Loucy (cell line): Measurements from ENCODE around the gene TJP3.

Experiments used
- EZH2phosphoT487 ChIP-seq: fragments of 200-600 bp; IDR thresholded peaks from 2 replicates; pipeline ENCODE4 v1.6.1; 2018; ENCODE audit warnings: antibody characterized with exemption, mild to moderate bottlenecking, moderate library complexity, borderline replicate concordance
- TF ChIP-seq, protein P1 (sequence below): fragments of 200-600 bp; sonication (generic); conservative IDR thresholded peaks from 2 replicates; pipeline ENCODE4 v1.5.1; 2014; ENCODE audit warnings: mild to moderate bottlenecking, antibody characterized with exemption, low read length

DNA sequence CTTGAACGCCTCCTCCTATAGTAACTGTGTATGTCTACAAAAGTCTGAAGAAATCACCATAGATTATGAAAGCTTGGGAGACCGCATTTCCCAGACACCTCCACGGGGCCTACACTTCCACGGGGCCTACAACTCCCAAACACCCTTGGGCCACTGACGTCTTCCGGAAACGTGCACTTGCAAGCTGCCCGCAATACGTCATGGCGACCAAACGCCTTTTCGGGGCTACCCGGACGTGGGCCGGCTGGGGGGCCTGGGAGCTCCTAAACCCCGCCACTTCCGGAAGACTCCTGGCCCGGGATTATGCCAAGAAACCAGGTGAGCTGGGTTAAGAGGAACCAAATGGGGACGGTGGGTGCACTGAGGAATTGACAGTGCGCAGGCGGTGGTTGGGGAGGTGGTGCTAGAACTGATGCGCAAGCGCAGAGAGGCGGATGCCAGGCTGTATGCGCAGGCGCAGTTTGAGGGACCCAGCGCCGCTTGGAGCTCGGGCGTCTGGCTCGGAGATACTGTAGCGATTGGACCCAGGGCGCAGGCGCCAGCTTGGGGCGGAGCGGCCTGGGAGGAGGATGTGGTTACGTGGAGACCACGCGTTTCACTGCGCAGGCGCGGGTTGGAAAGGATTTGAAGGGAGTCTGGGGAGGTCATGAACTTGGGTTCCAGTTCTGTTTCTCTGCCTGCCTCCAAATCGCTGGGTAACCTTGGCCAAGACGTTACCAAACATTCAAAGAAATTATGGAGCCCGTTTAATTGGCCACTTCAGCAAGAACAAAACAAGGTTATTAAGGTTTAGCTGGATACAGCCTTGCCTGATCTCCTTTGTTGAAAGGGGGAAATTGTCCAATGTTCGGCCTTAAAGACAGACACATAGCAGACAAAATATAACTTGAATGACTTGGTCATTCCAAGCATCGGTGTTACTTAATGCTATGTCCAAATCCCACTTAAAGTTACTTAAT is 54.6 kb downstream of the TJP3 start, which contains the start of gene MRPL54:
- TF ChIP-seq, protein P1, sequence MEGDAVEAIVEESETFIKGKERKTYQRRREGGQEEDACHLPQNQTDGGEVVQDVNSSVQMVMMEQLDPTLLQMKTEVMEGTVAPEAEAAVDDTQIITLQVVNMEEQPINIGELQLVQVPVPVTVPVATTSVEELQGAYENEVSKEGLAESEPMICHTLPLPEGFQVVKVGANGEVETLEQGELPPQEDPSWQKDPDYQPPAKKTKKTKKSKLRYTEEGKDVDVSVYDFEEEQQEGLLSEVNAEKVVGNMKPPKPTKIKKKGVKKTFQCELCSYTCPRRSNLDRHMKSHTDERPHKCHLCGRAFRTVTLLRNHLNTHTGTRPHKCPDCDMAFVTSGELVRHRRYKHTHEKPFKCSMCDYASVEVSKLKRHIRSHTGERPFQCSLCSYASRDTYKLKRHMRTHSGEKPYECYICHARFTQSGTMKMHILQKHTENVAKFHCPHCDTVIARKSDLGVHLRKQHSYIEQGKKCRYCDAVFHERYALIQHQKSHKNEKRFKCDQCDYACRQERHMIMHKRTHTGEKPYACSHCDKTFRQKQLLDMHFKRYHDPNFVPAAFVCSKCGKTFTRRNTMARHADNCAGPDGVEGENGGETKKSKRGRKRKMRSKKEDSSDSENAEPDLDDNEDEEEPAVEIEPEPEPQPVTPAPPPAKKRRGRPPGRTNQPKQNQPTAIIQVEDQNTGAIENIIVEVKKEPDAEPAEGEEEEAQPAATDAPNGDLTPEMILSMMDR = no peak
- no peak for TF ChIP-seq EZH2phosphoT487
